Sigmoid colon (tissue), 7 donors: ENCODE measurements around the gene HTR6. TPM values are rescaled to one million over a fixed set of nuclear protein-coding genes. Genes with fewer than 3 reads are reported as not detected.

Source experiments
- DNase-seq: peaks from one replicate; pipeline ENCODE4 v3.0.0-alpha.2; 2019
- H3K27ac ChIP-seq, 4 donors: fragments of 200-600 bp; sonication (generic); one replicate each; pipeline ENCODE4 v1.5.1; 2016 to 2019; ENCODE audit warnings: mild to moderate bottlenecking in 1 of 4
- H3K27me3 ChIP-seq, 3 donors: fragments of 200-600 bp; sonication (generic); one replicate each; pipeline ENCODE4 v1.5.1; 2019; ENCODE audit warnings: mild to moderate bottlenecking in 1 of 3
- H3K36me3 ChIP-seq, 4 donors: fragments of 200-600 bp; sonication (generic); one replicate each; pipeline ENCODE4 v1.5.1; 2016 to 2019
- H3K4me1 ChIP-seq, 4 donors: fragments of 200-600 bp; sonication (generic); one replicate each; pipeline ENCODE4 v1.5.1; 2017 to 2019
- H3K4me3 ChIP-seq, 4 donors: fragments of 200-600 bp; sonication (generic); one replicate each; pipeline ENCODE4 v1.5.1; 2017 to 2019; ENCODE audit warnings: mild to moderate bottlenecking in 2 of 4, moderate library complexity in 1 of 4
- H3K9me3 ChIP-seq, 4 donors: fragments of 200-600 bp in 3 of 4; sonication (generic) in 3 of 4; one replicate each; pipeline versions ENCODE4 v1.5.1 to v1.6.1; 2013 to 2019
- EP300 ChIP-seq, 4 donors: sonication (generic); formaldehyde crosslinking; IDR thresholded peaks; one replicate each; pipeline ENCODE4 v1.6.1; 2017; ENCODE audit warnings: antibody characterized with exemption in 4 of 4
- POLR2A ChIP-seq, 2 donors: fragments of 450-650 bp; IDR thresholded peaks; one replicate each; pipeline ENCODE4 v1.6.1; 2016; ENCODE audit warnings: antibody characterized with exemption in 2 of 2, mild to moderate bottlenecking in 2 of 2, moderate library complexity in 2 of 2
- POLR2AphosphoS5 ChIP-seq, 4 donors: sonication (generic); formaldehyde crosslinking; IDR thresholded peaks; one replicate each; pipeline ENCODE4 v1.6.1; 2017; ENCODE audit warnings: antibody characterized with exemption in 4 of 4
- whole genome bisulfite sequencing, 2 donors: extraction: QIAGEN DNeasy Blood & Tissue Kit; methylation state at CpG; one replicate each; pipeline ENCODE4 v1.1.7; 2013; 5-methylcytosine and 5-hydroxymethylcytosine counted together
- intact Hi-C: fragments of 100-400 bp; cut with DNase I; formaldehyde crosslinking; loops from one replicate; pipeline ENCODE4 v1.15.1; 2023
- polyA plus RNA-seq, 3 donors: library from polyadenylated mRNA; stranded (reverse); fragments of 200-250 nt; gene quantifications; one replicate each; pipeline ENCODE4 v1.2.3, GENCODE V29; 2013
- total RNA-seq, 4 donors: library from RNA; depleted of rRNA; stranded (reverse); fragments of >200 nt; gene quantifications; one replicate each; pipeline ENCODE4 v1.1.0, GENCODE V29; 2016
- TF ChIP-seq, protein P1 (sequence below), 4 experiments: fragments of 450-650 bp in 3 of 4; fragments of 200-600 bp in 1 of 4; IDR thresholded peaks; one replicate each; pipeline ENCODE4 v1.5.1; 2016 to 2019; ENCODE audit warnings: antibody characterized with exemption in 4 of 4, mild to moderate bottlenecking in 3 of 4, moderate library complexity in 2 of 4
- donor health status: healthy with polysubstance abuse.
- donor health status: Bipolar disorder and iron deficiency.
- donor health status: healthy.

The HTR6 gene
- total and polyA plus RNA-seq, 7 donors = 0.15 TPM; not detected in 6

DNA sequence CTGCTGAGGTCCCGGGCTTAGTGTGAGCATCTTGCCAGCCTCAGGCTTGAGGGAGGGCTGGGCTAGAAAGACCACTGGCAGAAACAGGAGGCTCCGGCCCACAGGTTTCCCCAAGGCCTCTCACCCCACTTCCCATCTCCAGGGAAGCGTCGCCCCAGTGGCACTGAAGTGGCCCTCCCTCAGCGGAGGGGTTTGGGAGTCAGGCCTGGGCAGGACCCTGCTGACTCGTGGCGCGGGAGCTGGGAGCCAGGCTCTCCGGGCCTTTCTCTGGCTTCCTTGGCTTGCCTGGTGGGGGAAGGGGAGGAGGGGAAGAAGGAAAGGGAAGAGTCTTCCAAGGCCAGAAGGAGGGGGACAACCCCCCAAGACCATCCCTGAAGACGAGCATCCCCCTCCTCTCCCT is 7.2 kb upstream of the HTR6 start:
- Histone ChIP-seq H3K27me3 (peaks cover 0 to 8% (median 0%) of the 10 kb centered on the region in 3 donors), H3K9me3 (no peaks in the 10 kb centered on the region), H3K36me3 (peaks cover 10 to 31% (median 17%) of the 10 kb centered on the region in 4 donors), H3K4me3 (no peak overlapping the region), H3K4me1 (peaks cover 0 to 30% (median 19%) of the 10 kb centered on the region in 4 donors), H3K27ac (peak overlapping the region in 1 of 4 donors; percentile 47)
- intact Hi-C loops = no loop called here
- TF ChIP-seq, protein P1, sequence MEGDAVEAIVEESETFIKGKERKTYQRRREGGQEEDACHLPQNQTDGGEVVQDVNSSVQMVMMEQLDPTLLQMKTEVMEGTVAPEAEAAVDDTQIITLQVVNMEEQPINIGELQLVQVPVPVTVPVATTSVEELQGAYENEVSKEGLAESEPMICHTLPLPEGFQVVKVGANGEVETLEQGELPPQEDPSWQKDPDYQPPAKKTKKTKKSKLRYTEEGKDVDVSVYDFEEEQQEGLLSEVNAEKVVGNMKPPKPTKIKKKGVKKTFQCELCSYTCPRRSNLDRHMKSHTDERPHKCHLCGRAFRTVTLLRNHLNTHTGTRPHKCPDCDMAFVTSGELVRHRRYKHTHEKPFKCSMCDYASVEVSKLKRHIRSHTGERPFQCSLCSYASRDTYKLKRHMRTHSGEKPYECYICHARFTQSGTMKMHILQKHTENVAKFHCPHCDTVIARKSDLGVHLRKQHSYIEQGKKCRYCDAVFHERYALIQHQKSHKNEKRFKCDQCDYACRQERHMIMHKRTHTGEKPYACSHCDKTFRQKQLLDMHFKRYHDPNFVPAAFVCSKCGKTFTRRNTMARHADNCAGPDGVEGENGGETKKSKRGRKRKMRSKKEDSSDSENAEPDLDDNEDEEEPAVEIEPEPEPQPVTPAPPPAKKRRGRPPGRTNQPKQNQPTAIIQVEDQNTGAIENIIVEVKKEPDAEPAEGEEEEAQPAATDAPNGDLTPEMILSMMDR (IDR thresholded peaks at IDR 0.05) = no peak
- TF ChIP-seq POLR2A (IDR thresholded peaks at IDR 0.05) (no peak), POLR2AphosphoS5 (IDR thresholded peaks at IDR 0.05) (no peak), EP300 (IDR thresholded peaks at IDR 0.05) (no peak)
- 90 to 92% methylated on average over 10 of the region's 10 CpGs for WGBS, 2 donors
- DNase-seq = no peak

DNA sequence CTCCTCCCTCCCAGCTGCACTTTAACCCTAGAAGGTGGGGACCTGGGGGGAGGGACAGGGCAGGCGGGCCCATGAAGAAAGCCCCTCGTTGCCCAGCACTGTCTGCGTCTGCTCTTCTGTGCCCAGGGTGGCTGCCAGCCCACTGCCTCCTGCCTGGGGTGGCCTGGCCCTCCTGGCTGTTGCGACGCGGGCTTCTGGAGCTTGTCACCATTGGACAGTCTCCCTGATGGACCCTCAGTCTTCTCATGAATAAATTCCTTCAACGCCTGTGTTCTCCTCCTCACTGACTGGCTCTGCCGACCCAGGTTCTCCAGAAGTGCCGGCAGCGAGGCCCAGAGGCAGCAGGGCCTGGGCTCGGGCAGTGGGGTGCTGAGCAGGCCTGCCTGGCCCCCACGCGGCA is 6.5 kb upstream of the HTR6 start:
- H3K4me3 ChIP-seq = no peak overlapping the region
- H3K27me3 ChIP-seq = peaks cover 0 to 12% (median 0%) of the 10 kb centered on the region in 3 donors
- intact Hi-C loops = no loop called here
- peaks cover 0 to 29% (median 19%) of the 10 kb centered on the region in 4 donors for H3K4me1 ChIP-seq
- 88 to 91% methylated on average over 13 of the region's 13 CpGs for WGBS, 2 donors
- H3K36me3 ChIP-seq = peaks cover 10 to 31% (median 17%) of the 10 kb centered on the region in 4 donors
- no peak for TF ChIP-seq POLR2A (IDR thresholded peaks at IDR 0.05)
- TF ChIP-seq, protein P1 (IDR thresholded peaks at IDR 0.05) = no peak
- no peak for TF ChIP-seq EP300 (IDR thresholded peaks at IDR 0.05)
- TF ChIP-seq POLR2AphosphoS5 (IDR thresholded peaks at IDR 0.05) = no peak
- no peaks in the 10 kb centered on the region for H3K9me3 ChIP-seq
- no peak for DNase-seq
- H3K27ac ChIP-seq = peak overlapping the region in 1 of 4 donors; percentile 47

DNA sequence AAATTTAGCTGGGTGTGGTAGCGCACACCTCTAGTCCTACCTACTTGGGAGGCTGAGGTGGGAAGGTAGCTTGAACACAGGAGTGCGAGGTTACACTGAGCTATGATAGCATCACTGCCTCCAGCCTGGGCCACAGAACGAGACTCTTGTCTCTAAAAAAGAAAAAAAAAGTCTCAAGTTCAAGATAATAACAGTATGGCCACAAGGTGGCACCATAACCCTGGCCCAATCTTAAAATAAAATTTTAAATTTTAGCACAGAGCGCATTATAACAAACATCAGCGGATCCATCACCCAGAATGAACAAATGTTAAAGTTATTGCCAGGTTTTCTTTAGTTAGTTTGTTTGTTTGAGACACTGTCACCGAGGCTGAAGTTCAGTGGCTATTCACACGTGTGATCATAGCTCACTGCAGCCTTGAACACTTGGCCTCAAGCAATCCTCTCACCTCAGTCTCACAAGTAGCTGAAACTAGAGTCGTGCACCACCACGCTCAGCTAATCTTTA is 2.9 kb upstream of the HTR6 start:
- H3K4me3 ChIP-seq = no peak overlapping the region
- H3K4me1 ChIP-seq = peaks cover 0 to 24% (median 21%) of the 10 kb centered on the region in 4 donors
- H3K27ac ChIP-seq = no peak overlapping the region
- no peaks in the 10 kb centered on the region for H3K9me3 ChIP-seq
- intact Hi-C loops = loop anchor here (2.0 kb wide), 1 partner anchor 43 kb away; no protein-coding TSS in a partner anchor
- DNase-seq = no peak
- H3K36me3 ChIP-seq = peaks cover 5 to 12% (median 11%) of the 10 kb centered on the region in 4 donors
- 8 to 18% methylated on average over 9 of the region's 9 CpGs for WGBS, 2 donors
- TF ChIP-seq, protein P1 (IDR thresholded peaks at IDR 0.05) = peak; percentile 34 to 67 (median 35)
- TF ChIP-seq POLR2A (IDR thresholded peaks at IDR 0.05) = no peak
- peaks cover 22 to 46% (median 30%) of the 10 kb centered on the region in 3 donors for H3K27me3 ChIP-seq

DNA sequence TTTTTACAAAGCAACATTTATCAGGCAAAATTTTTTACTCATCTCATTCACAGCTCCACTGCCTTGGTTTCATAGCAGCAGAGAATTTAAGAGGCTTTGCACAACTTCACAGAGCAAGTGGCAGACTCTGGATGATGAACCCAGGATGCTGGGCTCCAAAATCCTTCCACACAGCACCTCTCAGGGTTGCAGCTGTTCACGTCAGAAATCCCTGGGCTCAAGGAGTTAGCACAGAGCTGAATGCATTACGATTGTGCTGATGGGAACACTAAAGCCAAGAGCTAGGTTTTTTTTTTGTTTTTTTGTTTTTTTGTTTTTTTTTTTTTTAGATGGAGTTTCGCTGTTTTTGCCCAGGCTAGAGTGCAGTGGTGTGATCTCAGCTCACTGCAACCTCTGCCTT is 2.4 kb upstream of the HTR6 start:
- intact Hi-C loops = no loop called here
- H3K36me3 ChIP-seq = peaks cover 0 to 12% (median 10%) of the 10 kb centered on the region in 4 donors
- no peak for TF ChIP-seq POLR2AphosphoS5 (IDR thresholded peaks at IDR 0.05)
- TF ChIP-seq POLR2A (IDR thresholded peaks at IDR 0.05) = no peak
- TF ChIP-seq, protein P1 (IDR thresholded peaks at IDR 0.05) = no peak
- no peak for TF ChIP-seq EP300 (IDR thresholded peaks at IDR 0.05)

DNA sequence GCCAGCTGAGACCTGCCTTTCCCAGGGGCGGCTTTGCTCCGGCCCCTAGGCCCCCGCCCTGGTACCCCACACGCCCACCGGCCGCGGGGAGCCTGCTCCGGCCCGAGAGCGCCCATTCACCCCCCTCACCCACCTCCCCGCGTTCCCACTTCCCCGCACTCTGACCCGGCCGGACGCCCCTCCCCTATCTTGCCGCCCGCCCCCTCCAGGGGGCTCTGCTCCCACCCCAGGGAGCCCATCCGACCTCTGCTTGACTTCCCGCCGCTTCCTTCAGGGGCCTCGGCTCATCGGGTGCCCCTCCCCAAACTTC is 466 bp downstream of the HTR6 start:
- Histone ChIP-seq H3K27me3 (peaks cover 22 to 65% (median 34%) of the 10 kb centered on the region in 3 donors), H3K9me3 (no peaks in the 10 kb centered on the region), H3K4me3 (peak overlapping the region in 3 of 4 donors; percentile 17 to 35 (median 33)), H3K36me3 (no peaks in the 10 kb centered on the region), H3K4me1 (peaks cover 0 to 19% (median 16%) of the 10 kb centered on the region in 4 donors), H3K27ac (no peak overlapping the region)
- intact Hi-C loops = no loop called here
- WGBS, 2 donors = 1 to 2% methylated on average over 23 of the region's 23 CpGs
- DNase-seq = no peak
- TF ChIP-seq EP300 (IDR thresholded peaks at IDR 0.05) (no peak), POLR2A (IDR thresholded peaks at IDR 0.05) (no peak), POLR2AphosphoS5 (IDR thresholded peaks at IDR 0.05) (no peak)
- TF ChIP-seq, protein P1 (IDR thresholded peaks at IDR 0.05) = no peak

More for the DNA sequence above, 2.4 kb upstream of the HTR6 start:
- no peak overlapping the region for H3K27ac ChIP-seq
- peaks cover 0 to 24% (median 21%) of the 10 kb centered on the region in 4 donors for H3K4me1 ChIP-seq
- H3K4me3 ChIP-seq = no peak overlapping the region
- no peaks in the 10 kb centered on the region for H3K9me3 ChIP-seq
- 48 to 74% methylated on average over 3 of the region's 3 CpGs for WGBS, 2 donors
- no peak for DNase-seq
- H3K27me3 ChIP-seq = peaks cover 22 to 51% (median 34%) of the 10 kb centered on the region in 3 donors
